Activated CD8-positive, alpha-beta memory T cell treated with anti-CD3 and anti-CD28 coated beads for 48 hours (primary cell): ENCODE results near the gene PDCD5.
"Not testable (repeated sequence)": the region's sequence is repeated elsewhere in the genome, so short reads cannot be mapped to it uniquely, and the experiment has no call there.

ENCODE experiments used
- DNase-seq, 3 experiments: peaks; one replicate each; pipeline ENCODE4 v3.0.0-alpha.2; 2020; ENCODE audit warnings: low read depth in 2 of 3, low spot score in 2 of 3

The PDCD5 gene

GRCh38 chr19:32580901-32581704 is at the start of gene PDCD5:
Gene PDCD5 (plus strand): TSS chr19:32581190. CDS start chr19:32581262, 72 bp downstream.
- DNase-seq = peak; percentile 87 to 96 (median 88)

GRCh38 chr19:32532233-32532632 is 48.8 kb upstream of the PDCD5 start:
- no peak for DNase-seq

GRCh38 chr19:32537580-32537979 is 43.4 kb upstream of the PDCD5 start:
- DNase-seq = no peak

- DNase-seq = no peak
These were observed 41.6 kb upstream of the PDCD5 start for GRCh38 chr19:32539240-32539916.

- no peak for DNase-seq
These were observed 40.4 kb upstream of the PDCD5 start for GRCh38 chr19:32540621-32541020.

- not testable (repeated sequence) for DNase-seq
These were observed 39.6 kb upstream of the PDCD5 start for GRCh38 chr19:32541376-32541775.

- no peak for DNase-seq
These were observed 38.4 kb upstream of the PDCD5 start for GRCh38 chr19:32542477-32543108.

- DNase-seq = no peak
These were observed 37.7 kb upstream of the PDCD5 start for GRCh38 chr19:32543115-32543900.

- no peak for DNase-seq
These were observed 36.1 kb upstream of the PDCD5 start for GRCh38 chr19:32544917-32545316.

- DNase-seq = no peak
These were observed 30.3 kb upstream of the PDCD5 start for GRCh38 chr19:32550666-32551065.

GRCh38 chr19:32555786-32556185 is 25.2 kb upstream of the PDCD5 start:
- no peak for DNase-seq

- no peak for DNase-seq
These were observed 22.3 kb upstream of the PDCD5 start for GRCh38 chr19:32558607-32559228.

GRCh38 chr19:32563761-32564160 is 17.2 kb upstream of the PDCD5 start:
- no peak for DNase-seq

- DNase-seq = no peak
These were observed 14.7 kb upstream of the PDCD5 start for GRCh38 chr19:32566246-32566830.

GRCh38 chr19:32567486-32567885 is 13.5 kb upstream of the PDCD5 start:
- no peak for DNase-seq

- no peak for DNase-seq
These were observed 10.8 kb upstream of the PDCD5 start for GRCh38 chr19:32570081-32570785.

- not testable (repeated sequence) for DNase-seq
These were observed 9.4 kb upstream of the PDCD5 start for GRCh38 chr19:32571471-32572075.

GRCh38 chr19:32572700-32573491 is 8.1 kb upstream of the PDCD5 start:
- DNase-seq = not testable (repeated sequence)

GRCh38 chr19:32573492-32573794 is 7.5 kb upstream of the PDCD5 start:
- no peak for DNase-seq
